HG03575 (cell line): Measurements from ENCODE around the gene MS4A1.
"Not testable (repeated sequence)": the region's sequence is repeated elsewhere in the genome, so short reads cannot be mapped to it uniquely, and the experiment has no call there.

Experiments used
- ATAC-seq: cut with Tn5 transposase; IDR thresholded peaks from one replicate; pipeline ENCODE4 v1.9.1; 2021; ENCODE audit not compliant: unreplicated experiment, insufficient number of reproducible peaks, low FRiP score; ENCODE audit errors: extremely low read depth

Gene MS4A1

DNA sequence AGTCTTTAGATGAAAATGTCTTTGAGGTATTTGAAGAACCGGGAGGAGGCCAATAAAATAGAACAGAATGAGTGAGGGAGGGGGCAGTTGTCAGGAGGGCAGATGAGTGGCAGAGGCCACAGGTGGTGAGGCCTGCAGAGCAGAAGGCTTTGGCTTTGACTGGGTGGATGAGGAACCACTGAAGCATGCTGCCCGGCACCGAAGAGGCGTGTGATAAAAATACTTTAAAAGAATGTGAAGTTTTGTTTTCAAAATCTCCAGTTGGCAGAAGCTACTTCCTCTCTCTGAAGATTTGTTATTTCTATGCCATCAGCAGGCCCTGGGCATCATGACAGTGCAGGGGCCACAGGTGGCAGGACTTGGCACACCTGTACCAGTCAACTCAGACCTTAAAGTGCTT lies 43.2 kb downstream of the MS4A1 start:
- ATAC-seq = no peak

DNA sequence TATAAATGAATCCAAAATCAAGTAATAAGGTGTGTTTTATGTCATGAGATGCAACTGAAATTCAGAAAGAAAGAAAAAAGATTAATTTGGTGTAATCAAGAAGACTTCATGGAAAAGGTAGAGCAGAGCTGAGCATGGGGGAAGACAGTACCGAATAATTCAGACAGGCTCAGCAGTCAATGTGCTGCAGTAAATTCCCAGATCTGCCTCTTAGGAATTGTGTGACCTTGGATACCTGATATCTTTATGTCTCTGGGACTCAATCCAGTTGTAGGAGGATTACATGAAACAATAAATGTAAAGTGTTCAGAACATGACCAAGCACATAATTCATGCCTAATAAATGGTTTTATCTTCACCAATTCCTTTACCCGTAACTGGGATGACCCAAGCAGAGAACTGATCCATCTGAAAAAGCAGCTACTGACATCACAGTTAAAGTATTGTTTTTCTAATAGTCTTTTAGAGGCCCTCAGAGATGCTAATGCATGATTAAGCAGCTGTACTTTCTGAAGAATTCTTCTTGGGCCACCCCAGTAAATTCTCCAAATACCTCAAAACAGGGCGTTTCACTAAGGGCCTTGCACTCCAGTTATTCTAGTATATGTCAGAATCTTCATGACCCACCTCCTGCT lies 44.7 kb downstream of the MS4A1 start:
- no peak for ATAC-seq

DNA sequence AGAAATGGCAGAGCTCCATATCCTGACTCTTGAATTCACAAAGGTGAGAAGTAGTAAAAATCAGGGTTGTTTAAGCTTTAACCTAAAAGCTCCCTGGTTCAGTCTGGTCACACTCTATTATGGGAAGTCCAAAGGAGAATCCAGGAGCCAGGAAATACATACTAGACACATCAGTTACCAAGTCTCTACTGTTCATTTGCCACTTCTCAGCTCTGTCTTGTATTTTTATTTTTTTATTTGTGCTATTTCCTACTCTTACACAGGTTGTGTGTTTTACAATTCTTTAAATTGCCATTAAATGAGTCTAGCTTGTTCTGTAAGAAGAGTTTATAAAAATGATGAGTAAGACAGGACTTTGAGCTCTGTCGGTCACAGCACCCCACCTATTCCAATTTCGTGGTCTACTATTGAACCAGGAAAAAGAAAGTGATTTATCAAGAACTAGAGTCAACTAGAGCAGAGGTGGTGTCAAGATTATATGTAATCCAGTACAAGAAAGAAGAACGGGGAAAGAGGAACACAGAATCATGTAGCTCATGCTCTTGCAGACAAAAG lies 46.7 kb downstream of the MS4A1 start:
- ATAC-seq = no peak

DNA sequence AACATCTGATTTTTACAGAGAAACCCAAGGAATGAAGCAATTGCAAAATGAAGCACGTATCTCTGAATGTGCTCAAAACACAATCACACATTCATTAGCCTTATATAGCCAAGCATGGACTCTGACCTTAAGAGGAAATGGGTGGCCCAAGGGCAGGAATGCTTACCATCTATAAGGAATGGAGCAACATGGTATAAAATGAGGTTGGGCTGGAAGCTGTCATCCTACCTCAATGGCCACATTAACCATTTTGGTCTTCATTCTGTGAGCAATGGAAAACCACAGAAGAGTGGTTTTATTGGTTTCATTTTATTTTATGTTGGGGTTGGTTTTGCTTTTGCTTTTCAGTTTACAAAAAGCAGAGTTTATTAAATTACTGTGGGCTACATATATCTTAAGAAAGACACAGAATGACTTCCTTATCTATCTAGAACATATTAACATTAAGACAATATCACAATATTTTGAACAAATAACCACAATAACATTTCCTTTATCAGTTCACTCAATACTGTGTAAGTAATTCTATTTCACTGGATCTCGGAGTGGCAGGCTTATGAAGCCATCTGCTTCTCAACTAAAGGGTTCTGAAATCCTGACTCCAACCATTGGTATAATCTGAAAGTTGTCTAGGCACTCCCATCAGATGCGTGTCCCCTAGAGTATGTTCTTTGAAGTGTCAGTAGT lies 48.7 kb downstream of the MS4A1 start:
- ATAC-seq = no peak

DNA sequence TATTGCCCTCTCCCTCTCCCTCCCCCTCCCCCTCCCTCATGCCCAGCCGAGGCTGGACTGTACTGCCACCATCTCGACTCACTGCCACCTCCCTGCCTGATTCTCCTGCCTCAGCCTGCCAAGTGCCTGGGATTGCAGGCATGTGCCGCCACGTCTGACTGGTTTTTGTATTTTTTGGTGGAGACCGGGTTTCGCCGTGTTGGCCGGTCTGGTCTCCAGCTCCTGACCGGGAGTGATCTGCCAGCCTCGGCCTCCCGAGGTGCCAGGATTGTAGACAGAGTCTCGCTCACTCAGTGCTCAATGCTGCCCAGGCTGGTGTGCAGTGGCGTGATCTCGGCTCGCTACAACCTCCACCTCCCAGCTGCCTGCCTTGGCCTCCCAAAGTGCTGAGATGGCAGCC lies 54.0 kb downstream of the MS4A1 start:
- not testable (repeated sequence) for ATAC-seq

DNA sequence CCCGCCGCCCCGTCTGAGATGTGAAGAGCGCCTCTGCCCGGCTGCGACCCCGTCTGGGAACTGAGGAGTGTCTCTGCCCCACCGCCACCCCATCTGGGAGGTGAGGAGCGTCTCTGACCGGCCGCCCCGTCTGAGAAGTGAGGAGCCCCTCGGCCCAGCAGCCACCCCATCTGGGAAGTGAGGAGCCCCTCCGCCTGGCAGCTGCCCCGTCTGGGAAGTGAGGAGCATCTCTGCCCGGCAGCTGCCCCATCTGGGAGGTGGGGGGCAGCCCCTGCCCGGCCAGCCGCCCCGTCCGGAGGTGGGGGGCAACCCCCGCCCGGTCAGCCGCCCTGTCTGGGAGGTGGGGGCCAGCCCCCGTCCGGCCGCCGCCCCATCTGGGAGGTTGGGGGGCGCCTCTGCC lies 54.6 kb downstream of the MS4A1 start:
- not testable (repeated sequence) for ATAC-seq

DNA sequence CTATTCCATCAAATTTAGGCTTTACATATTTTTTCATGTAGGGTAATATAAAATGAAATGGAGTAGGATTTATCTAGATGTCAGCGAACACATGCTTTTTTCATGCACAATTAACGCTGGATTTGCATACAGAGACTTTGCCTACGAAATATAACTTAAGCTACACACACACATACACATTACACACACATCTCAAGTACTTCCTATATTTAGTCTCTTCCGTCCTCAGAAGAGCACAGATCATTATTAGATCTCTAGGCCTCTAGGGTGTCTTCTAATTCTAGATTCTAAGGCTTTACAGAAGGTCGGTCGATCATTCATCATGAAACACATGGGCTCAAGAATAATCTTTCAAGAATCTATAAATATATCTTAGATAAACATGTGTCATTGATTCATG lies 55.7 kb downstream of the MS4A1 start:
- no peak for ATAC-seq

DNA sequence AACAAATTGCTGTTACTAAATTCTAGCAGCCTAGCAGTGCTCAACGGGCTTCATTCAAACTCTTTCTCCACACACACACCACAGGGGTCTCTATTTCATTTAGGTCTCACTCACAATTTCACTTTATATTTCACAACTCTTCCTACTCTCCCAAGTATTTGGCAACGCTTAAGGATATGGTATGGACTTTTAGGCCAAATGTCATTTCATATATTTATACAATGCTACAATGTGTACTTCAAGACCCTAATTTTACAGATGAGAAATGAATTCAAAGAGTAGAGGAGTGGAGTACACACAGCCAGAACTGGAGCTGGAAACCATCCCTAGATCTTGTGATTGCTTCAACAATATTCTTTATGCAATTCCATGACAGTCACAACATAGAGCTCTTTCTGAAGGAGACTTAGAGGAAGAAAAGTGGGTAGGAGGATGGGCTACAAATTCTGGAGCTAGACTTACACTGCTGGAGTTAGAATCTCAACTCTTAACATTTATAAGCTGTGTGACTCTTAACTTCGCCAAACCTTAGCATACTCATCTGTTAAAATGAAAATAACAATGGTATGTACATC lies 57.1 kb downstream of the MS4A1 start:
- ATAC-seq = no peak

DNA sequence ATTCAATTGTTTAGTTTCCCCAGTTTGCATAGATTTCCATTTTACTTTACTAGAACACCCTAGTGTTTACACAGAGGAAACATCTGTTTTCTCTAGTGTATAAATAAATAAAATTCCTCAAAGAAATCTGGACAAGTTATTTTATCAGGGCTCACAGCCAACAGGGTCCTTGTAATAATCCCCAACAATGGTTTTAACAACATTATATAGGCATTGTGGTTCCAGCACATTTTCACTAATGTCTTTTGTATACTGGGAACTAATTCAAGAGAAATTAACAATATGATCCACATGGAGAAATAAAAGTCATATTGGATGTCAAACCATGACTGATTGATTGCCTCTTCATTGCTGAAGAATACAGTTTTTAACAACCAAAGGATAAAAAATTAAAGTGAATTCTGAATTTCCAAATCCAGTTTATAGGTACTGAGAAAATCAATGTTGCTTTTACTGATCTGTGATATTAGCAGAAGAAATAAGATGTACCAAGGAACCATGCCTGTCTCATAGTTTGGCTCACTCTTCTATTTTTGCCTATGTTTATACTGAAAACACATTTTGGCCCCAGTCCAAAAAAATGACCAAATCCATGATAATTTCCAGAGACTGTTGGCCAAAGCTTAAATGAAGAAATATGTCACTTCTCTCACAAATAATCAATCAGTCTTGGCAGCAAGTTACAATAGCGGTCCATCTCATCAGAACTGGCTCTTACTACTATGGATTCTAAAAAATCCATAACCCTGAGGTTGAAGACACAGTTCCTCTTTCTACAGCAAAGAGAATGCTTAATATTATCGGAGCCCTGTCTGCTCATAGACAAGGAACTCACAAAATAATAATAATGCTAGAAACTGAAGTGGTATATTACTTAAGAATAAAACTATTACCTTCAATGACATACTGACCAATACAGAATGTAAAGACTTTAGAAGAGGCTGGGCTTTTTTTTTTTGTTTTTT lies 58.1 kb downstream of the MS4A1 start:
- no peak for ATAC-seq

DNA sequence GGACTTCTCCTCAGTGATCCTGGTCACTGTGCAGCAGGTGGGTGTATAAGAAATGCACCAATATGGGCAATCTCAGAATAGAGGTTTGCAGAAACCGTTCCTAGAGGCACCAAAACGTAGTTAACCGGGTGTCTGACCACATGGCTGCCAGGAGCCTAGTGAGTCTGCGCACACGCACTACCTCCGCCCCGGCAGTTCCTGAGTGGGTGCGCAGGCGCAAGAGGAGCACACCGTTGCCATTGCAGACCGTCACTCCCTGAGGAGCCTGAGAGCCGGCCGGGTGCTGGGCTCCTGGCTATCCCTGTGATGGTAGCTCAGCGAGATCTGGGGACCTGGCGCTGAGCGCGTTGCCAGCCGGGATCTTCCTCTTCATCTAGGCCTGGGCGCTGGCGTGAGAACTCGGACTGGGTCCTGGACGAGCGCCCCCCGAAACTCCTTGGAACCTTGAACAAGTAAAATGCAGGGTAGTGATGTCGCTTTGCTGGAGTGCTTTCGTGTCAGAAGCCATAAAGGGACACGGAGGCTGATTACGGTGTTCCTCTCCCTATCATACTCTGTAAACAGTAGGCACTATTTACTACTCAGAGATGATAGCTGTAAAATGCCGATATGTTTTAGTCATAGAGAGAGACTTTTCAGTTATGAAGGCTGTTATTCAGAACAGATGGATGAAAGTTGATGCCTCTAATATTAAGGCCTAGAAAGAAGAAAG lies 59.7 kb downstream of the MS4A1 start, which contains the start of gene MS4A13:
MS4A13 (plus strand) TSS at position 249 of the 712 bp plus-strand sequence. CDS start 2,692 bp downstream, outside the sequence.
- no peak for ATAC-seq
